Astrocyte of the spinal cord (primary cell): Measurements from ENCODE around the gene GTPBP4.
"Not testable (repeated sequence)": the region's sequence is repeated elsewhere in the genome, so short reads cannot be mapped to it uniquely, and the experiment has no call there.

ENCODE experiments used
- DNase-seq: peaks from one replicate; pipeline ENCODE4 v3.0.0; 2011; ENCODE audit warnings: low read depth, low spot score
- H3K4me3 ChIP-seq: 2 replicates; pipeline ENCODE4 v1.5.1; 2011; ENCODE audit warnings: low read depth, mild to moderate bottlenecking, low read length, moderate library complexity
- CTCF ChIP-seq: IDR thresholded peaks from 2 replicates; pipeline ENCODE4 v1.5.1; 2012; ENCODE audit warnings: low read depth, mild to moderate bottlenecking, low read length, inconsistent platforms
- in situ Hi-C: cut with HindIII; loops from 2 replicates; pipeline ENCODE4 v1.10.0; 2017; ENCODE audit warnings: low sequenced_read_pairs

GTPBP4 gene

GRCh38 chr10:1057106-1057657 is 68.9 kb downstream of the GTPBP4 start:
- in situ Hi-C loops: no loop called here
- TF ChIP-seq CTCF: no peak
- H3K4me3 ChIP-seq: peak overlapping the region; percentile 94
- DNase-seq: no peak

- H3K4me3 ChIP-seq: no peak overlapping the region
Measured at GRCh38 chr10:1058017-1058416, 69.8 kb downstream of the GTPBP4 start.

GRCh38 chr10:1059902-1060301 is 71.7 kb downstream of the GTPBP4 start:
- no peak overlapping the region for H3K4me3 ChIP-seq
- no peak for TF ChIP-seq CTCF
- in situ Hi-C loops: no loop called here
- no peak for DNase-seq

More at GRCh38 chr10:1058017-1058416, 69.8 kb downstream of the GTPBP4 start:
- no peak for TF ChIP-seq CTCF
- DNase-seq: no peak
- in situ Hi-C loops: no loop called here

- TF ChIP-seq CTCF: no peak
- DNase-seq: peak; percentile 23
- in situ Hi-C loops: no loop called here
- no peak overlapping the region for H3K4me3 ChIP-seq
Measured at GRCh38 chr10:1061930-1062774, 73.9 kb downstream of the GTPBP4 start.

GRCh38 chr10:1063232-1063865 is 75.1 kb downstream of the GTPBP4 start:
- no peak for TF ChIP-seq CTCF
- in situ Hi-C loops: no loop called here
- no peak overlapping the region for H3K4me3 ChIP-seq
- DNase-seq: no peak

- in situ Hi-C loops: no loop called here
- no peak for TF ChIP-seq CTCF
- H3K4me3 ChIP-seq: no peak overlapping the region
- DNase-seq: no peak
Measured at GRCh38 chr10:1064964-1065247, 76.7 kb downstream of the GTPBP4 start.

GRCh38 chr10:1066734-1067133 is 78.5 kb downstream of the GTPBP4 start:
- H3K4me3 ChIP-seq, DNase-seq, in situ Hi-C loops: not testable (repeated sequence)
